Mesendoderm (in vitro differentiated cells): Measurements from ENCODE around the gene SRRM4.
"Not testable (repeated sequence)": the region's sequence is repeated elsewhere in the genome, so short reads cannot be mapped to it uniquely, and the experiment has no call there.

Experiments
- DNase-seq: peaks from one replicate; pipeline ENCODE4 v3.0.0; 2013
- H2AK5ac ChIP-seq: 2 replicates; pipeline ENCODE4 v1.6.1; 2013; ENCODE audit warnings: low read length, inconsistent platforms
- H2BK120ac ChIP-seq: 2 replicates; pipeline ENCODE4 v1.6.1; 2013; ENCODE audit warnings: low read depth, mild to moderate bottlenecking, low read length, moderate library complexity, mixed read lengths
- H2BK15ac ChIP-seq: replicated peaks from 2 replicates; pipeline ENCODE4 v1.6.1; 2013; ENCODE audit warnings: low read depth, mild to moderate bottlenecking, moderate library complexity
- H2BK5ac ChIP-seq: 2 replicates; pipeline ENCODE4 v1.6.1; 2013; ENCODE audit warnings: low read length, inconsistent platforms
- H3K18ac ChIP-seq: 2 replicates; pipeline ENCODE4 v1.6.1; 2013; ENCODE audit warnings: mild to moderate bottlenecking, low read length, mixed read lengths
- H3K23ac ChIP-seq: one replicate; pipeline ENCODE4 v1.6.1; 2013; ENCODE audit warnings: low read length
- H3K27ac ChIP-seq: 2 replicates; pipeline ENCODE4 v1.5.1; 2013; ENCODE audit warnings: low read depth, mild to moderate bottlenecking, inconsistent platforms, low read length, moderate library complexity
- H3K27me3 ChIP-seq: 2 replicates; pipeline ENCODE4 v1.6.1; 2013; ENCODE audit warnings: low read length, control low read depth, mild to moderate bottlenecking, inconsistent platforms; ENCODE audit not compliant: insufficient read depth, poor library complexity
- H3K36me3 ChIP-seq: 2 replicates; pipeline ENCODE4 v1.6.1; 2013; ENCODE audit warnings: low read length, inconsistent platforms; ENCODE audit not compliant: control insufficient read depth, insufficient read depth
- H3K4ac ChIP-seq: one replicate; pipeline ENCODE4 v1.6.1; 2013; ENCODE audit warnings: low read depth, mild to moderate bottlenecking, low read length, moderate library complexity
- H3K4me1 ChIP-seq: 2 replicates; pipeline ENCODE4 v1.6.1; 2013; ENCODE audit warnings: low read depth, low read length, inconsistent platforms; ENCODE audit not compliant: control insufficient read depth
- H3K4me2 ChIP-seq: 2 replicates; pipeline ENCODE4 v1.6.1; 2013; ENCODE audit warnings: low read length
- H3K4me3 ChIP-seq: 2 replicates; pipeline ENCODE4 v1.5.1; 2013; ENCODE audit warnings: mild to moderate bottlenecking, low read length
- H3K56ac ChIP-seq: one replicate; pipeline ENCODE4 v1.6.1; 2013; ENCODE audit warnings: low read length
- H3K79me1 ChIP-seq: 2 replicates; pipeline ENCODE4 v1.6.1; 2013; ENCODE audit warnings: low read length, inconsistent platforms
- H3K79me2 ChIP-seq: 2 replicates; pipeline ENCODE4 v1.6.1; 2013; ENCODE audit warnings: mild to moderate bottlenecking, low read length; ENCODE audit not compliant: control insufficient read depth, insufficient read depth
- H3K9ac ChIP-seq: 2 replicates; pipeline ENCODE4 v1.6.1; 2013; ENCODE audit warnings: low read length, inconsistent platforms
- H4K5ac ChIP-seq: one replicate; pipeline ENCODE4 v1.6.1; 2013; ENCODE audit warnings: low read length
- H4K8ac ChIP-seq: one replicate; pipeline ENCODE4 v1.6.1; 2013; ENCODE audit warnings: low read depth, mild to moderate bottlenecking, control low read depth, low read length, moderate library complexity
- WGBS: extraction: QIAGEN DNeasy Blood & Tissue Kit; methylation state at CpG from one replicate; pipeline ENCODE4 v1.1.7; 2013; ENCODE audit warnings: low lambda C conversion rate, missing lambda C conversion rate; ENCODE audit not compliant: insufficient coverage; ENCODE audit errors: extremely low coverage; 5-methylcytosine and 5-hydroxymethylcytosine counted together

The SRRM4 gene

DNA sequence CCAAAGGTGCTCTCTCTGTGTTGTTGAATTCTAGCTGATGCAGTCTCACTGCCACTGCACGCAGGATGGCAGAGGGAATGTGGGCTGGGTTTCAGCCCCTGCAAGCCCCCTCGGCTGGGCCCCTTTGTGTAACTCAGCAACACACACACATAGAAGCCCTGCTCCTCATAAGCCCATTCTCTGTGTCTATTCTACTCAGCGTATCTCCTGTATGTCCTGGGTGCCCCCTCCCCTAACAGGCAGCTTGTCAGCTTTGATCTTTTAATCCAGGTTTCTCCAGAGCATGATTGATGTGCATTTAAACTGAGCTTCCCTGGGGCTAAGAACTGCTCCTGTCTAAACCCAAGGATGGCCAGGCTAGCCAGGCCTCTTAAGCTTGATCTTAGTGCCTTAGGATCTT, 43.0 kb downstream of the SRRM4 start:
- WGBS: no CpG with 5 or more reads among the region's 3 CpGs
- H3K23ac ChIP-seq: no peak overlapping the region

DNA sequence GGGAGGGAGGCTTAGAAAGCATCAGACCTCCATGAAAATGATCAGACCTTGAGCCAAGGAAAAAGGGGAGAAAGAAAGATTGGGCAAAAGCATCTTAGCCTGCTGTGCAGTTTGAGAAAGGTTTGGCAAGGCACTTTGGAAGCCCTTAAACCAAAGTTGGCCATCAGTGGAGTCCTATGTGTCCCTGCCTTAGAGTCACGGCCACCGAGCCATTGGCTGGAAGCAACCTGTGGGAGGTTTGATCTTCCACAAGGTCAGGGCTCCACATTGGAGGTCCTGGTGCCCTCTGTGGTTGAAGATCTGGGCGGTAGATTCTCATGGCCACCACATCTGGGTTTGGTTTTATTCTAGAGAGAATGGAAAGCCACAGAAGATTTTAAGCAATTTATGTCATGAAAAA, 44.4 kb downstream of the SRRM4 start:
- Histone ChIP-seq H3K79me2 (no peaks in the 10 kb centered on the region), H3K18ac (no peak overlapping the region), H4K8ac (no peak overlapping the region), H3K23ac (no peak overlapping the region), H2BK5ac (no peak overlapping the region), H3K36me3 (no peaks in the 10 kb centered on the region), H3K4me3 (no peak overlapping the region), H3K56ac (no peak overlapping the region), H3K27me3 (no peaks in the 10 kb centered on the region), H2AK5ac (no peak overlapping the region), H3K9ac (no peak overlapping the region), H4K5ac (no peak overlapping the region), H2BK15ac (no peak overlapping the region), H3K27ac (no peak overlapping the region), H3K79me1 (no peaks in the 10 kb centered on the region), H2BK120ac (no peak overlapping the region), H3K4ac (no peak overlapping the region), H3K4me2 (no peak overlapping the region), H3K4me1 (no peaks in the 10 kb centered on the region)
- DNase-seq: no peak
- no CpG with 5 or more reads among the region's 3 CpGs for WGBS

More for the DNA sequence above, 43.0 kb downstream of the SRRM4 start:
- no peaks in the 10 kb centered on the region for H3K79me2 ChIP-seq
- no peak overlapping the region for H3K56ac ChIP-seq
- no peaks in the 10 kb centered on the region for H3K4me1 ChIP-seq
- H2AK5ac ChIP-seq: no peak overlapping the region
- no peak overlapping the region for H2BK15ac ChIP-seq
- no peak overlapping the region for H3K4me2 ChIP-seq
- DNase-seq: no peak
- no peak overlapping the region for H3K9ac ChIP-seq
- H3K36me3 ChIP-seq: no peaks in the 10 kb centered on the region
- H3K27ac ChIP-seq: no peak overlapping the region
- no peaks in the 10 kb centered on the region for H3K27me3 ChIP-seq
- H2BK120ac ChIP-seq: no peak overlapping the region
- no peak overlapping the region for H3K4ac ChIP-seq
- no peak overlapping the region for H4K5ac ChIP-seq
- no peak overlapping the region for H2BK5ac ChIP-seq
- H3K4me3 ChIP-seq: no peak overlapping the region
- no peaks in the 10 kb centered on the region for H3K79me1 ChIP-seq
- H4K8ac ChIP-seq: no peak overlapping the region
- no peak overlapping the region for H3K18ac ChIP-seq

DNA sequence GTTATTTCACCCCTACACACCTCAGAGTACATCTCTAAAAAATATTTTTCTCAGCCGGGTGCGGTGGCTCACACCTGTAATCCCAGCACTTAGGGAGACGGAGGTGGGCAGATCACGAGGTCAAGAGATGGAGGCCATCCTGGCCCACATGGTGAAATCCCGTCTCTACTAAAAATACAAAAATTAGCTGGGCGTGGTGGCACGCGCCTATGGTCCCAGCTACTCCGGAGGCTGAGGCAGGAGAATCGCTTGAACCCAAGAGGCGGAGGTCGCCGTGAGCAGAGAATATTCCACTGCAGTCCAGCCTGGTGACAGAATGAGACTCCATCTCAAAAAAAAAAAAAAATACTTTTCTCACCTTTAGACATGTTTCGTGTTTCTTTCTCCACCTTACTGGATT, 52.0 kb downstream of the SRRM4 start:
- H2BK120ac ChIP-seq, H2BK5ac ChIP-seq, H3K56ac ChIP-seq, H3K79me2 ChIP-seq, H2BK15ac ChIP-seq, H3K36me3 ChIP-seq, DNase-seq, H4K5ac ChIP-seq, H3K79me1 ChIP-seq, H4K8ac ChIP-seq, H3K4ac ChIP-seq, H3K27ac ChIP-seq, H3K18ac ChIP-seq, H3K4me1 ChIP-seq, H3K4me2 ChIP-seq, H3K9ac ChIP-seq, H3K23ac ChIP-seq, H2AK5ac ChIP-seq, H3K27me3 ChIP-seq, H3K4me3 ChIP-seq: not testable (repeated sequence)
- WGBS: no CpG with 5 or more reads among the region's 14 CpGs

DNA sequence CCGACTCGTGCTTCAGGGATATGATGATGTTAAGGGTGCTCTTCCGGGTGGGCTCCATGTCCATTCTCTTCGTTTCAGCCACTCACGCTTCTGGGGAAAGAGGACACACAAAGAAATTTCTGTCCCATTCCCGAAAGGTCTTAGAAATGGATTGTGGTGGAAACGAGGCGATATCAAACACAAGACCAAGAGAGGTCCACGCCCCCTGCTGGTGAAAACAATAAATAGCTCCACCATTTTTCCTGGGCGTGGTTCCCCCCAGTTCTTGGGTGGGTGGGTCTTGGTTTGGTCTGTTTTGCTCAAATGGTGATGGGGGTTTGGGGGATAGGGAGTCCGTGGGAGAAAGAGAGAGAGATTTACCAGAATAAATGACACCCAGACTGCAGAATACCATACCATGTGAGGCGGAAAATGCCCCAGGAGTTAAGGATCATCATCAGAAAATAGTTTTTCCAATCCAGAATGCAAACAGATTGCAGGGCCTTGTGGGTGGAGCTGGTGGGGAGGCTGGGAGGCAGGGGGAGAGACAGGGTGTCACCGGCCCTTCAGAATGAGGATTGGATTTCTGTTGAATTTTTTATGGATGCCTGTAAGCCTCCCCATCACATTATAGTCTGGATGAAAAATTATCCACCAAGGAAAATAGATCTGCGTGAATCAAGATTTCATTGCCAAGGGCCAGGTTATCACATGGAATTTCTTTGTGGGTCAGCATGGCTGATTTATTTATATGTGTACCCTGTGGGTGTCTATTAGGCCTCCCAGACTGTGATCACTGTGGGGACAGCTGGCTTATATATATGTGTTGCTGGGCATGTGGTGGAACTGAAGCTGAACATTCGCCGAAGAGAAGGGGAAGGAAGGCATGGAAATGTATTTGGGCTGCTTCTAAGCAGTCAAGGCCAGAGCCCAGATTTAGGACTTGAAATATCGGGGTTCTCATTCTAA, 55.8 kb downstream of the SRRM4 start:
- no peak overlapping the region for H4K8ac ChIP-seq
- no peaks in the 10 kb centered on the region for H3K4me1 ChIP-seq
- no peaks in the 10 kb centered on the region for H3K79me2 ChIP-seq
- no peak overlapping the region for H2AK5ac ChIP-seq
- no peak overlapping the region for H3K23ac ChIP-seq
- H3K27ac ChIP-seq: no peak overlapping the region
- no peak overlapping the region for H3K18ac ChIP-seq
- no peak overlapping the region for H3K4me3 ChIP-seq
- no peak overlapping the region for H3K56ac ChIP-seq
- H3K4me2 ChIP-seq: no peak overlapping the region
- no peaks in the 10 kb centered on the region for H3K27me3 ChIP-seq
- H2BK120ac ChIP-seq: no peak overlapping the region
- no CpG with 5 or more reads among the region's 17 CpGs for WGBS
- no peaks in the 10 kb centered on the region for H3K79me1 ChIP-seq
- H2BK5ac ChIP-seq: no peak overlapping the region
- no peaks in the 10 kb centered on the region for H3K36me3 ChIP-seq
- H2BK15ac ChIP-seq: no peak overlapping the region
- H3K9ac ChIP-seq: no peak overlapping the region
- no peak overlapping the region for H3K4ac ChIP-seq
- no peak overlapping the region for H4K5ac ChIP-seq
- DNase-seq: peak; percentile 63

DNA sequence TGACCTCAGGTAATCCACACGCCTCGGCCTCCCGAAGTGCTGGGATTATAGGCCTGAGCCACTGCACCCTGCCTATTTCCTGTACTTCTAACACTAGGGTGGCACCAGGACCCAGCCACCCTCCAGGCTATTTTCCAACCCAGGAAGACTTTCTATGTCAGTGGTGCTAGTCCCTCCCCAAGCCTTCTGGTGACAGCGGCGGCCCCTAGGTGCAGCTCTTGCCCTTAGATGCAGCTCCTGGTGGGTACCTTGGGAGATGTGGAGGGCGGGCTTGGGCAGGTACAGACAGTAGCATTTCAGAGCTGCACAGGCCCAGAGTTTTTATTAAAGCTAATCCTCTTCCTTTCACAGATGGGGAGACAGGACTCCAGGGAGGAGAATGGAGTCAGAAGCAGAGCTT, 62.8 kb downstream of the SRRM4 start:
- no peak overlapping the region for H3K4me3 ChIP-seq
- no peaks in the 10 kb centered on the region for H3K27me3 ChIP-seq
- no peaks in the 10 kb centered on the region for H3K79me2 ChIP-seq
- H4K8ac ChIP-seq: no peak overlapping the region
- H3K4ac ChIP-seq: no peak overlapping the region
- no CpG with 5 or more reads among the region's 6 CpGs for WGBS
- no peaks in the 10 kb centered on the region for H3K4me1 ChIP-seq
- H2BK15ac ChIP-seq: no peak overlapping the region
- H3K23ac ChIP-seq: no peak overlapping the region
- H3K79me1 ChIP-seq: no peaks in the 10 kb centered on the region
- H3K36me3 ChIP-seq: no peaks in the 10 kb centered on the region
- H2BK120ac ChIP-seq: no peak overlapping the region
- no peak overlapping the region for H2BK5ac ChIP-seq
- no peak overlapping the region for H3K18ac ChIP-seq
- no peak for DNase-seq
- no peak overlapping the region for H3K56ac ChIP-seq
- H3K4me2 ChIP-seq: no peak overlapping the region
- H3K9ac ChIP-seq: no peak overlapping the region
- no peak overlapping the region for H4K5ac ChIP-seq
- H3K27ac ChIP-seq: no peak overlapping the region
- no peak overlapping the region for H2AK5ac ChIP-seq

DNA sequence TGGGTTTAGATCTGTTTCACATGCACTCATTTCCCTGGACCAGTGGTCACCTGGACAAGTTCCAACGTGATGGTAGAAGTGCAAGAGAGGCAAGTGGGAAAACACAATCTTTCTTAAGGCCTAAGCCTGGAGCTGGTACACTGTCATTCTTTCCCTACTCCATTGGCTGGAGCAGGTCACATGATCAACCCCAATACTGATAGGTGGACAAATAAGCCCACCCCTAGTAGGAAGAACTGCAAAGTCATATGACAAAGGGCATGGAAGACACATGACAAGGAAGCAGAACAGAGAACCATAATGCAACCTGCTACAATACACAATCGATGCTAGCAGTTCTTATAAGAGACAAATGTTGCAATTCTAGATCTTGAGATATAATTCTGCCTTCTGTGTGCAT, 66.3 kb downstream of the SRRM4 start:
- peak; percentile 6 for DNase-seq
- no peak overlapping the region for H2BK120ac ChIP-seq
- no peak overlapping the region for H3K23ac ChIP-seq

More for the DNA sequence above, 66.3 kb downstream of the SRRM4 start:
- H4K5ac ChIP-seq: no peak overlapping the region
- H3K4me1 ChIP-seq: no peaks in the 10 kb centered on the region
- no peak overlapping the region for H3K56ac ChIP-seq
- no peak overlapping the region for H2BK15ac ChIP-seq
- H3K4me3 ChIP-seq: no peak overlapping the region
- H3K36me3 ChIP-seq: no peaks in the 10 kb centered on the region
- H3K9ac ChIP-seq: no peak overlapping the region
- no peak overlapping the region for H4K8ac ChIP-seq
- no peak overlapping the region for H3K4ac ChIP-seq
- H3K27me3 ChIP-seq: no peaks in the 10 kb centered on the region
- no peak overlapping the region for H2AK5ac ChIP-seq
- H3K4me2 ChIP-seq: no peak overlapping the region
- H3K27ac ChIP-seq: no peak overlapping the region
- H3K18ac ChIP-seq: no peak overlapping the region
- no peaks in the 10 kb centered on the region for H3K79me2 ChIP-seq
- no peak overlapping the region for H2BK5ac ChIP-seq
- no CpG with 5 or more reads among the region's 2 CpGs for WGBS
- no peaks in the 10 kb centered on the region for H3K79me1 ChIP-seq
